Measurements from ENCODE around the gene LONP2. TPM values are rescaled to one million over a fixed set of nuclear protein-coding genes. Genes with fewer than 3 reads are reported as not detected.

Gene LONP2
- polyA plus RNA-seq, 2 of the 4 experiments (the other 2 are of a cell fraction), result 27.8 to 51.3 TPM

GRCh38 chr16:48247311-48247710 is 3.2 kb downstream of the LONP2 start, which contains the start of gene ABCC11 (continued):
- TF ChIP-seq MAFK (IDR thresholded peaks at IDR 0.05; ENCODE audit: partially characterized antibody) (no peak), ZNF302 (CRISPR knock-in tag; IDR thresholded peaks at IDR 0.05) (no peak), E2F6 (IDR thresholded peaks at IDR 0.05; ENCODE audit: borderline replicate concordance, low read depth) (no peak), TFCP2L1 (CRISPR knock-in tag; IDR thresholded peaks at IDR 0.05) (no peak), HMGXB4 (CRISPR knock-in tag; IDR thresholded peaks at IDR 0.05; ENCODE audit: borderline replicate concordance) (no peak), EP300 (IDR thresholded peaks at IDR 0.05) (no peak)

GRCh38 chr16:48250520-48251278 is 6.6 kb downstream of the LONP2 start:
- no peak for FAIRE-seq
- POLR2A ChIA-PET, result no interaction called here
- Histone ChIP-seq H3K4me1 (peaks cover 5% of the 10 kb centered on the region), H3K4me2 (no peak overlapping the region), H3K27ac (no peak overlapping the region), H3K4me3 (no peak overlapping the region), H3K9me3 (no peaks in the 10 kb centered on the region)
- ATAC-seq, result no peak
- no peak for DNase-seq (ENCODE audit: low read depth in 1 of 2, low spot score in 1 of 2)
- CTCF ChIA-PET, result no interaction called here
- TF ChIP-seq ATOH8 (CRISPR knock-in tag; IDR thresholded peaks at IDR 0.05; ENCODE audit: low read depth) (no peak), REST (IDR thresholded peaks at IDR 0.05) (no peak)
- 87% methylated on average over 5 of the region's 5 CpGs for WGBS (ENCODE audit: missing lambda C conversion rate)

GRCh38 chr16:48252013-48252412 is 7.9 kb downstream of the LONP2 start:
- ATAC-seq (no peak), DNase-seq (ENCODE audit: low read depth in 1 of 2, low spot score in 1 of 2) (no peak), FAIRE-seq (no peak)
- Histone ChIP-seq H3K4me2 (no peak overlapping the region), H3K27ac (no peak overlapping the region), H3K9me3 (no peaks in the 10 kb centered on the region), H3K4me1 (no peaks in the 10 kb centered on the region), H3K4me3 (no peak overlapping the region)
- 77% methylated on average over 5 of the region's 5 CpGs for WGBS (ENCODE audit: missing lambda C conversion rate)
- ChIA-PET CTCF (interaction anchor here (0.7 to 1.1 kb wide), 2 partner anchors 101 to 371 kb away, joined by 3 read pairs; no protein-coding TSS in a partner anchor), POLR2A (no interaction called here)
- TF ChIP-seq RAD21 (conservative IDR thresholded peaks at IDR 0.05 in 1 of 2, IDR thresholded peaks at IDR 0.05 in 1 of 2), result no peak
- no peak for TF ChIP-seq JUN (IDR thresholded peaks at IDR 0.05)
- no peak for TF ChIP-seq HOXB5 (CRISPR knock-in tag; IDR thresholded peaks at IDR 0.05)
- no peak for TF ChIP-seq JUNB (IDR thresholded peaks at IDR 0.05)
- TF ChIP-seq CBX8 (IDR thresholded peaks at IDR 0.05), result no peak
- TF ChIP-seq HOXA7 (CRISPR knock-in tag; IDR thresholded peaks at IDR 0.05), result no peak
- TF ChIP-seq ATOH8 (CRISPR knock-in tag; IDR thresholded peaks at IDR 0.05; ENCODE audit: low read depth), result no peak
- TF ChIP-seq HOXB13 (CRISPR knock-in tag; IDR thresholded peaks at IDR 0.05; ENCODE audit: low read depth), result no peak
- no peak for TF ChIP-seq TP53 (CRISPR knock-in tag; IDR thresholded peaks at IDR 0.05)
- no peak for TF ChIP-seq FOSL2 (IDR thresholded peaks at IDR 0.05)
- TF ChIP-seq FOSL2 (CRISPR knock-in tag; IDR thresholded peaks at IDR 0.05), result no peak
- TF ChIP-seq ZSCAN20 (CRISPR knock-in tag; IDR thresholded peaks at IDR 0.05), result no peak
- TF ChIP-seq ELK1 (IDR thresholded peaks at IDR 0.05; ENCODE audit: low read depth, low read length), result no peak
- no peak for TF ChIP-seq ZNF302 (CRISPR knock-in tag; IDR thresholded peaks at IDR 0.05)
- no peak for TF ChIP-seq POLR2A (IDR thresholded peaks at IDR 0.05; ENCODE audit: low read length)
- no peak for TF ChIP-seq SREBF2 (IDR thresholded peaks at IDR 0.05)
- no peak for TF ChIP-seq PHF8 (IDR thresholded peaks at IDR 0.05; ENCODE audit: borderline replicate concordance, low read depth)
- TF ChIP-seq NPAS2 (CRISPR knock-in tag; IDR thresholded peaks at IDR 0.05; ENCODE audit: borderline replicate concordance), result no peak
- no peak for TF ChIP-seq PBX3 (IDR thresholded peaks at IDR 0.05)
